ENCODE measurements around the gene ADAP1.

GRCh38 chr7:966291-967069 is 12.0 kb upstream of the ADAP1 start:
- TF ChIP-seq EP300 (IDR thresholded peaks at IDR 0.05) (no peak), CTCF (IDR thresholded peaks at IDR 0.05) (no peak), POLR2AphosphoS5 (IDR thresholded peaks at IDR 0.05) (no peak)

Measured in sigmoid colon (tissue), 4 donors.